GM12875 (cell line): ENCODE measurements around the gene SNX13.

Experiments used
- H3K4me3 ChIP-seq: one replicate; pipeline ENCODE4 v1.5.1; 2011; ENCODE audit warnings: low read depth, low read length, control low read depth
- TF ChIP-seq, protein P1 (sequence below): IDR thresholded peaks from 2 replicates; pipeline ENCODE4 v1.5.1; 2011; ENCODE audit warnings: low read depth, mild to moderate bottlenecking, control low read depth, inconsistent platforms, low read length, moderate library complexity, borderline replicate concordance; ENCODE audit not compliant: insufficient read depth

The SNX13 gene

DNA sequence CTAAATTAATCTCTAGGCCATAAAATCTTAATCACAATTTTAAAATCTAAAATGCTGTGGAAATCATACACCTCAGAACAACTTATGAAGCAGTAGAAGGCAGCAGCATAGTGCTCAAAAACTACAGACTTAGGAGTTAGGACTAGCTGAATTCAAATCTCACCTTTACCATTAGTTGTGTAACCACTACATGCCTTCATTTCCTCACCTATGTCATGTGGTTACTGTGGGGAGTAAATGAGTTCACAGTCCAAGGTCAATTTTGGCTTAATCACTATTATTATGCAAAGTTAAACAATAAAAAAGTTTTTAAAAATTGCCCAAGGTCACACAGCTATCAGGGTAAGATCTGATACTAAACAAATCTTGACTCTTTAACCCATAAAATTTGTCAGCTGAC is 37.0 kb downstream of the SNX13 start:
- H3K4me3 ChIP-seq = no peak overlapping the region
- TF ChIP-seq, protein P1, sequence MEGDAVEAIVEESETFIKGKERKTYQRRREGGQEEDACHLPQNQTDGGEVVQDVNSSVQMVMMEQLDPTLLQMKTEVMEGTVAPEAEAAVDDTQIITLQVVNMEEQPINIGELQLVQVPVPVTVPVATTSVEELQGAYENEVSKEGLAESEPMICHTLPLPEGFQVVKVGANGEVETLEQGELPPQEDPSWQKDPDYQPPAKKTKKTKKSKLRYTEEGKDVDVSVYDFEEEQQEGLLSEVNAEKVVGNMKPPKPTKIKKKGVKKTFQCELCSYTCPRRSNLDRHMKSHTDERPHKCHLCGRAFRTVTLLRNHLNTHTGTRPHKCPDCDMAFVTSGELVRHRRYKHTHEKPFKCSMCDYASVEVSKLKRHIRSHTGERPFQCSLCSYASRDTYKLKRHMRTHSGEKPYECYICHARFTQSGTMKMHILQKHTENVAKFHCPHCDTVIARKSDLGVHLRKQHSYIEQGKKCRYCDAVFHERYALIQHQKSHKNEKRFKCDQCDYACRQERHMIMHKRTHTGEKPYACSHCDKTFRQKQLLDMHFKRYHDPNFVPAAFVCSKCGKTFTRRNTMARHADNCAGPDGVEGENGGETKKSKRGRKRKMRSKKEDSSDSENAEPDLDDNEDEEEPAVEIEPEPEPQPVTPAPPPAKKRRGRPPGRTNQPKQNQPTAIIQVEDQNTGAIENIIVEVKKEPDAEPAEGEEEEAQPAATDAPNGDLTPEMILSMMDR = no peak

DNA sequence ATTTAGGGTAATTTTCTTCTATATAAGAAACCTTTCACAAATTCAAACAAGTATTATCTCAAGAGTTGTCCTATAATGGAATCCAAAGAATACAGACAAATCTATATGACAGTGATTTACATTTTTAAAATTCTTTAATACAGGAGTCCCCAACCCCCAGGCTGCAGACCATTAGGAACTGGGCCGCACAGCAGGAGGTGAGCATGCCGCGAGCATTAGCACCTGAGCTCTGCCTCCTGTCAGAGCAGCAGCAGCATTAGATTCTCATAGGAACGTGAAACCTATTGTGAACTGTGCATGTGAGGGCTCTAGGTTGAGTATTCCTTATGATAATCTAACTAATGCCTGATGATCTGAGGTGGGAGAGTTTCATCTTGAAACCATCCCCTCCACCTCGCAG is 37.7 kb downstream of the SNX13 start:
- no peak overlapping the region for H3K4me3 ChIP-seq
- TF ChIP-seq, protein P1 = no peak

DNA sequence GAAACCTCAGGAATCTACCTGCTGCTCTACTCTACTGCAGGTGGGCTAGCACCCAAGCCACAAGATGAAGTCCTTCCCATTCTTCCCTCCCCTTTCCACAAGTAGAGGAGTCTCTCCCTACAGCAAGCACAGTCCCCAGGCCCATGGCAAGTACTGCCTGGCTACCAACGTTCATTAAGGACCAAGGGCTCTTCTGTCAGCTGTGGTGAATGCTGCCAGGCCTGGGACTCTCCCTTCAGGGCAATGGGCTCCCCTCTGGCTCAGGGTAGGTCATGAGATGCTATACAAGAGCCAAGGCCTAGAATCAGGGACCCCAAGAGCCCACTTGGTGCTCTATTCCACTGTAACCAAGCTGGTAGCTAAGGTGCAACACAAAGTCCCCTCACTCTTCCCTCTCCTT is 39.8 kb downstream of the SNX13 start:
- H3K4me3 ChIP-seq = no peak overlapping the region
- TF ChIP-seq, protein P1 = no peak

DNA sequence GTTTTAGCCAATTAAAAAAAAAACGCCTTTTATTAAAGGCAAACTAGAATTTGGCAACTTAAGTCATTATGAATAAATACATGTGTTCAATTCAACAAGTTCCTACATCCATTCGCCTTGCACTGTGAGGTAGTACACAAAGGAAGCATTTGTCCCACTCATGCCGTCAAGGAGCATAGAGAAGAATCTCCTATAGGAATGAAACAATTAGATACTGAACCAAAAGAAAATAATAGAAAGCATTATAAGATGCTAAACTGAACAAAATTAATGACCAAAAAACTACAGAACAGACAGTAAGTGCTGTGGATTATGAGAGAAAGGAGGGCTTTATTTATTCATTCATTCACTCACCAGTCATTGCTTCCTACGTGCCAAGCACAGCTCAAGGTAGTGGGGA is 42.2 kb downstream of the SNX13 start:
- H3K4me3 ChIP-seq = no peak overlapping the region
- TF ChIP-seq, protein P1 = no peak

DNA sequence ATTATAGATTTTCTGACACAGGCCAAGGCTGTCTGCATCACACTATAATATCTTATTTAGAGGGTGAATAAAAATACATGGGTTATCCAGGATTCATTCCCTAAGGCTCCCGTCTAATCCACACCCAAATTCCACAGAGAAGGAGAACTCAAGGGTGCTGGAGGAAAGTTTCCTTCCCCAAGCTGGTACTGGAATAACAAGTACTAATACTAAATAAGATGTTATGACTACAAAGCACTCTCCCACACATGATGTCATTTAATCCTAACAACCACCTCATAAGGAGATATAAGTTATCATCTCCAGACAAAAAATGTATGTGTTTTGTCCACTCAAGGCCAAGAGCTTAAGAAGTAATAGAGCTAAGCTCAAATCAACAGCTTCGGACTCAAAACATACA is 53.0 kb downstream of the SNX13 start:
- no peak overlapping the region for H3K4me3 ChIP-seq
- TF ChIP-seq, protein P1 = no peak

DNA sequence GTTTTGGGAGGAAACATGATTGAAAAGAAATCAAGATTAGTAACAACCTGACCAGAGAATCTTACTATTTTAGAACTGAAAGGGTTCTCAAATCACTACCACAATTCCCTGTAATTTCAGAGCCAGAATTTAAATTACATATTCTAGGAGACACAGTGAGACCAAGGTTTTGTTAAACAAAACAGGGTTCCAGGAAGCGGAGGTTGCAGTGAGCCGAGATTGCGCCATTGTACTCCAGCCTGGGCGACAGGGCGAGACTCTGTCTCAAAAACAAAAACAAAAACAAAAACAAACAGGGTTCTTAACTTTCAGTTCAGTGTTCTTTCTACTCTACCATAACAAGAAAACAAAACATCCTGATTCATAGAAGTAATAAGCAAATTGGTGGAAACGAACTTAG is 57.6 kb downstream of the SNX13 start:
- TF ChIP-seq, protein P1 = no peak
- H3K4me3 ChIP-seq = no peak overlapping the region

DNA sequence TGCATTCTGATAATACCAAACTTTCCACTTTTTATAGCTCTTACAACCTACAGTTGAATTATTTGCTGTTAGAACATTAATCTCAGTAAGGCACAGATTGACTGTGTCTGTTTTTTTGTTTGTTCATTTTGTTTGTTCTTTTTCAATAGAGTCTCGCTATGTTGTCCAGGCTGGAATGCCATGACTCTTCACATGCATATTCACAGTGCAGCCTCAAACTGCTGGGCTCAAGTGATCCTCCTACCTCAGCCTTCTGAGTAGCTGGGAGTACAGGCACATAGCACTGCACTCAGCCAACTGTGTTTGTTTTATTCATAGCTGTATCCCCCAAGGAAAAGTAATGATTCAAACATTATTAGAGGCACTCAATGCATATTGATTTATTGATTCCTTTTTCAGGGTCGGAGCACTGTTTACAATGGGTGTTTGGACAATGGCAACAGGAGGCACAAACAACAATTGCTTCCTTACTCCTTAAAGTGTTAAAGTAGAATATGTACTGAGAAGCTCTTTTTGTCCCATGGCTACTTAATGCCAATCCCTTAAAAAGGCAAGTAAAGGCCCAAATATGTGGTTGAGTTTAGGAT is 61.1 kb downstream of the SNX13 start:
- TF ChIP-seq, protein P1 = no peak
- H3K4me3 ChIP-seq = no peak overlapping the region
